Hematopoietic multipotent progenitor cell treated with erythropoietin and hydrocortisone succinate and interleukin-3 and kit ligand, for 6 days (in vitro differentiated cells): ENCODE data around the gene LRIG2.
"Not testable (repeated sequence)": the region's sequence is repeated elsewhere in the genome, so short reads cannot be mapped to it uniquely, and the experiment has no call there.

Source experiments
- DNase-seq: peaks from one replicate; pipeline ENCODE4 v3.0.0-alpha.2; 2015

The LRIG2 gene

GRCh38 chr1:113058941-113059706 lies 13.9 kb upstream of the LRIG2 start:
- DNase-seq, result peak; percentile 56

GRCh38 chr1:113063456-113063855 lies 9.5 kb upstream of the LRIG2 start:
- not testable (repeated sequence) for DNase-seq

GRCh38 chr1:113072141-113072756 lies 749 bp upstream of the LRIG2 start:
- DNase-seq, result peak; percentile 56

GRCh38 chr1:113073479-113073950 lies 517 bp downstream of the LRIG2 start:
- peak; percentile 58 for DNase-seq

- no peak for DNase-seq
Observed at GRCh38 chr1:113074237-113074636, 1.2 kb downstream of the LRIG2 start.

GRCh38 chr1:113077978-113078377 lies 5.0 kb downstream of the LRIG2 start:
- not testable (repeated sequence) for DNase-seq

- DNase-seq, result no peak
Observed at GRCh38 chr1:113086541-113086940, 13.5 kb downstream of the LRIG2 start.

- peak; percentile 88 for DNase-seq
Observed at GRCh38 chr1:113088972-113089371, 16.0 kb downstream of the LRIG2 start.

GRCh38 chr1:113090051-113090450 lies 17.1 kb downstream of the LRIG2 start:
- no peak for DNase-seq

- peak; percentile 71 for DNase-seq
Observed at GRCh38 chr1:113091988-113092594, 19.1 kb downstream of the LRIG2 start.

- no peak for DNase-seq
Observed at GRCh38 chr1:113094506-113094905, 21.5 kb downstream of the LRIG2 start.

GRCh38 chr1:113095790-113096455 lies 22.9 kb downstream of the LRIG2 start:
- no peak for DNase-seq

GRCh38 chr1:113096493-113096892 lies 23.5 kb downstream of the LRIG2 start:
- DNase-seq, result no peak

GRCh38 chr1:113101588-113101987 lies 28.6 kb downstream of the LRIG2 start:
- DNase-seq, result no peak

GRCh38 chr1:113103048-113103447 lies 30.1 kb downstream of the LRIG2 start:
- DNase-seq, result no peak

- no peak for DNase-seq
Observed at GRCh38 chr1:113103977-113104376, 31.0 kb downstream of the LRIG2 start.

- DNase-seq, result no peak
Observed at GRCh38 chr1:113106910-113107309, 33.9 kb downstream of the LRIG2 start.

GRCh38 chr1:113109908-113110554 lies 37.0 kb downstream of the LRIG2 start:
- DNase-seq, result no peak

- no peak for DNase-seq
Observed at GRCh38 chr1:113118266-113118665, 45.3 kb downstream of the LRIG2 start.

- no peak for DNase-seq
Observed at GRCh38 chr1:113123737-113124136, 50.7 kb downstream of the LRIG2 start.

- no peak for DNase-seq
Observed at GRCh38 chr1:113124366-113124765, 51.4 kb downstream of the LRIG2 start.

GRCh38 chr1:113125517-113125916 lies 52.5 kb downstream of the LRIG2 start:
- DNase-seq, result no peak

- DNase-seq, result no peak
Observed at GRCh38 chr1:113126207-113126606, 53.2 kb downstream of the LRIG2 start.
